GM23338 (cell line): ENCODE results near the gene TSHZ2.

Experiments used
- EZH2phosphoT487 ChIP-seq: fragments of 200-600 bp; sonication (generic); IDR thresholded peaks from one replicate; pipeline ENCODE4 v1.8.1; 2018; ENCODE audit warnings: antibody characterized with exemption; ENCODE audit not compliant: unreplicated experiment
- POLR2AphosphoS5 ChIP-seq: IDR thresholded peaks from 2 replicates; pipeline ENCODE4 v1.6.1; 2016; ENCODE audit warnings: antibody characterized with exemption, low read depth

GRCh38 chr20:53263554-53264438 lies 291.6 kb downstream of the TSHZ2 start:
- TF ChIP-seq EZH2phosphoT487 = no peak
- no peak for TF ChIP-seq POLR2AphosphoS5
